GM12878 (cell line): ENCODE results near the gene CSNK1G2. TPM values are rescaled to one million over a fixed set of nuclear protein-coding genes. Genes with fewer than 3 reads are reported as not detected.

Source experiments
- ATAC-seq: fragments of 200-7000 bp; cut with Tn5 transposase; 3 replicates; pipeline ENCODE4 v1.9.1; 2020; ENCODE audit warnings: mild to moderate bottlenecking, moderate library complexity
- BruUV-seq: library from RNA; stranded (reverse); fragments of 400-500 nt; replicated peaks from 2 replicates; lab custom pipeline; 2021; lab: Mats Ljungman, UMichigan
- CTCF ChIA-PET: fragments of 300-600 bp; sonication (Branson Sonifier 250); formaldehyde crosslinking; extraction: SDS; loops from one replicate; lab custom pipeline; 2021; ENCODE audit warnings: inconsistent platforms; lab: Yijun Ruan, JAX
- POLR2A ChIA-PET: fragments of 350-600 bp; formaldehyde crosslinking; extraction: SDS; loops from one replicate; lab custom pipeline; 2021; ENCODE audit warnings: inconsistent platforms; lab: Charles Lee
- RAD21 ChIA-PET: fragments of 300-600 bp; sonication (Branson Sonifier 250); formaldehyde crosslinking; loops from one replicate; lab custom pipeline; 2023; ENCODE audit warnings: antibody characterized with exemption; ENCODE audit not compliant: unreplicated experiment; lab: Charles Lee
- SMC1A ChIA-PET: fragments of 300-600 bp; sonication (Branson Sonifier 250); formaldehyde crosslinking; loops from one replicate; lab custom pipeline; 2023; ENCODE audit not compliant: unreplicated experiment, uncharacterized antibody; lab: Charles Lee
- DNase-seq: peaks from one replicate; pipeline ENCODE4 v3.0.0-alpha.2; 2011; ENCODE audit warnings: low read depth, low spot score
- FAIRE-seq: peaks from 3 replicates; lab custom pipeline; 2011; peaks lifted over from hg19 to GRCh38; lab: Jason Lieb, UNC
- H2AFZ ChIP-seq: 2 replicates; pipeline ENCODE4 v1.6.0; 2011; ENCODE audit warnings: low read depth, low read length, control low read depth; ENCODE audit not compliant: control insufficient read depth
- H3K27ac ChIP-seq: 2 replicates; pipeline ENCODE4 v1.5.1; 2011; ENCODE audit warnings: control low read depth; ENCODE audit not compliant: control insufficient read depth, insufficient read depth
- H3K27me3 ChIP-seq, 2 experiments: replicated peaks in 1 of 2; 2 replicates each; pipeline versions ENCODE4 v1.6.0 to v1.6.1; 2011; ENCODE audit warnings: low read length in 1 of 2; ENCODE audit not compliant: control insufficient read depth in 2 of 2, insufficient read depth in 2 of 2
- H3K36me3 ChIP-seq, 2 experiments: 2 replicates each; pipeline ENCODE4 v1.5.1; 2011; ENCODE audit warnings: low read length in 1 of 2; ENCODE audit not compliant: control insufficient read depth in 2 of 2, insufficient read depth in 2 of 2
- H3K4me1 ChIP-seq: 2 replicates; pipeline ENCODE4 v1.6.1; 2011; ENCODE audit warnings: mild to moderate bottlenecking, low read length, moderate library complexity, mixed read lengths; ENCODE audit not compliant: control insufficient read depth, insufficient read depth
- H3K4me2 ChIP-seq: 2 replicates; pipeline ENCODE4 v1.6.0; 2011; ENCODE audit warnings: control low read depth; ENCODE audit not compliant: control insufficient read depth, insufficient read depth
- H3K4me3 ChIP-seq: fragments of 200-600 bp; sonication (generic); 2 replicates; pipeline ENCODE4 v1.5.1; 2016
- H3K79me2 ChIP-seq: 2 replicates; pipeline ENCODE4 v1.6.0; 2011; ENCODE audit warnings: low read length; ENCODE audit not compliant: control insufficient read depth, insufficient read depth
- H3K9ac ChIP-seq: 2 replicates; pipeline ENCODE4 v1.8.0; 2011; ENCODE audit warnings: low read length, control low read depth, mixed read lengths; ENCODE audit not compliant: control insufficient read depth, insufficient read depth
- H3K9me3 ChIP-seq: replicated peaks from 3 replicates; pipeline ENCODE4 v1.5.1; 2011; ENCODE audit warnings: mild to moderate bottlenecking, low read length; ENCODE audit not compliant: control insufficient read depth, insufficient read depth
- H4K20me1 ChIP-seq: 2 replicates; pipeline ENCODE4 v1.6.0; 2011; ENCODE audit not compliant: control insufficient read depth, insufficient read depth
- HDGF ChIP-seq: fragments of 450-650 bp; IDR thresholded peaks from 2 replicates; pipeline ENCODE4 v1.6.1; 2016; ENCODE audit warnings: antibody characterized with exemption
- SREBF1 ChIP-seq: IDR thresholded peaks from 2 replicates; pipeline ENCODE4 v1.6.1; 2012; ENCODE audit warnings: mild to moderate bottlenecking, low read length
- WGBS: methylation state at CpG from one replicate; pipeline ENCODE4 v1.1.6; 2016; ENCODE audit warnings: low lambda C conversion rate; ENCODE audit not compliant: insufficient replicate concordance, insufficient coverage; ENCODE audit errors: missing lambda C conversion rate; 5-methylcytosine and 5-hydroxymethylcytosine counted together
- in situ Hi-C: fragments of 300-500 bp; cut with MboI; formaldehyde crosslinking; loops from 9 replicates; pipeline ENCODE4 v1.14.3; 2018; ENCODE audit warnings: mixed read lengths
- intact Hi-C: fragments of 100-400 bp; cut with micrococcal nuclease; formaldehyde crosslinking; loops from one replicate; pipeline ENCODE4 v1.14.2; 2022; ENCODE audit not compliant: unreplicated experiment
- polyA plus RNA-seq, 11 experiments: library from polyadenylated mRNA; depleted of rRNA in 4 of 11; unstranded in 6 of 11; stranded (reverse) in 5 of 11; fragments of >200 nt; fragmentation: Nextera tagmentation in 4 of 11; fragmentation: Illumina TruSeq in 1 of 11; extraction: Ambion mirVana in 4 of 11; extraction: Trizol in 1 of 11; gene quantifications; 1 replicate in 1 of 11; 2 replicates in 10 of 11; pipeline versions ENCODE4 v1.2.1 to v1.2.3, GENCODE V29; 2011 to 2016; ENCODE audit warnings: inconsistent platforms in 2 of 11, missing spikeins in 2 of 11, low read depth in 1 of 11
- total RNA-seq, 4 experiments: library from RNA; depleted of rRNA in 3 of 4; stranded (reverse); fragments of >200 nt in 3 of 4; fragmentation: Illumina TruSeq in 1 of 4; extraction: Trizol in 1 of 4; gene quantifications; 2 replicates each; pipeline versions ENCODE4 v1.2.1 to v1.2.3, GENCODE V29; 2013 to 2021
- TF ChIP-seq, protein P1 (sequence below): fragments of 450-650 bp; formaldehyde crosslinking; IDR thresholded peaks from 2 replicates; pipeline ENCODE4 v1.5.0; 2022; ENCODE audit warnings: mild to moderate bottlenecking, missing genetic modification characterization

The CSNK1G2 gene
- total and polyA plus RNA-seq, 10 of the 15 experiments (the other 5 are each of a cell fraction or from before 2014, with no cell fraction given): 0.64 to 109 (median 25.0) TPM

DNA sequence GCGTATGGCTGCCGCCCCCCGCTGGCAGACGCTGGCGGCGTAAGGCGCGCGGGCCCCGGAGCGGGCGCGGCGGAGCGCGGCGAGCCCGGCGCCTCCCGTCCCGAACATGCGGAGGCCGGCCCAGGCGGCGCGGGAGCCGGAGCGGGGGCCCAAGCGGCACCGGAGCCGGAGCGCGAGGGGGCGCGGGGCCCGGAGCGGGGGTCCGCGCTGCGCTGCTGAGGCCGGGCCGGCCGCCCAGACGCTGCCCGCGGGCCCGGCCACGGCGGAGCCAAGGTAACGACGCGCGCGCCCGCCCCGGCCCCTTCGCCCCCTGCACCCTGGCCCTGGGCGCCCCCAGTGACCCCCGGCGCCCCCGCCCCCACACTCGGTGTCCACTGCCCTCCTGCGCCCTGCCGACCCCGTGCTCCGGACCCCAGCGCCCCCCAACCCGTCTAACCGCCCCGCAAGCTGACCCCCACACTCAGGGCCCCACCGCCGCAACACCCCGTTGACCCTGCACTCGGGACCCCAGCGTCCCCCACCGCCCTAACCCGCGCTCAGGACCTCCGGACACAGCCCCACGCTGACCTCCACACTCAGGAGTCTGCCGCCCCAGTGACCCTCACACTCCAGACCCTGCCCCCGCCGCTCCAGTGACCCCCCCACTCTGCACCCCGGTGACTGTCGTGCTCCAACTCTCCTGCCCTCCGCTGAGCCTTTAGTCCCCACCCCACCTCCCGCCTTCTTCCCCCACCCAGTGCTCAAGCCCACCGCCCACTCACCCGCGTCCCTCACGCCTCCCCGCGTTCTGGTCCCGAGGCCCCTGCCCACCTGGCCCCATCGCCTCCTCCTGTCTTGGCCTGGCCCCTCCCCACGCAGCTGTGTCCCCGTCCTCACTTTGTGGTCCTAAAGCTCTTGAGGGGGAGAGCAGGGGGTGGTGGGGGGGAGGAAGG, at the start of gene CSNK1G2 (continued):
- TF ChIP-seq HDGF (peak; percentile 77; the same call in 1 of the 2 replicates), SREBF1 (no peak)

GRCh38 chr19:1893791-1894190, 47.2 kb upstream of the CSNK1G2 start:
- SMC1A ChIA-PET: interaction anchor here (0.6 kb wide), 1 partner anchor 184 kb away, joined by 3 read pairs; no protein-coding TSS in a partner anchor
- POLR2A ChIA-PET: interaction anchor here (1.3 to 1.9 kb wide), 2 partner anchors 9 to 29 kb away, joined by 3 to 5 read pairs; partner anchors contain the start of gene ABHD17A
- RAD21 ChIA-PET: no interaction called here

More at GRCh38 chr19:1893791-1894190, 47.2 kb upstream of the CSNK1G2 start:
- Histone ChIP-seq H3K4me2 (no peak overlapping the region), H3K27me3 (no peaks in the 10 kb centered on the region), H3K27ac (no peak overlapping the region), H3K79me2 (no peaks in the 10 kb centered on the region), H3K36me3 (no peaks in the 10 kb centered on the region), H3K9ac (no peak overlapping the region), H2AFZ (no peak overlapping the region), H3K4me3 (no peak overlapping the region), H4K20me1 (no peaks in the 10 kb centered on the region)
- in situ Hi-C loops: no loop called here
- no peak for ATAC-seq
- no peak for FAIRE-seq
- CTCF ChIA-PET: no interaction called here
- TF ChIP-seq, protein P1, sequence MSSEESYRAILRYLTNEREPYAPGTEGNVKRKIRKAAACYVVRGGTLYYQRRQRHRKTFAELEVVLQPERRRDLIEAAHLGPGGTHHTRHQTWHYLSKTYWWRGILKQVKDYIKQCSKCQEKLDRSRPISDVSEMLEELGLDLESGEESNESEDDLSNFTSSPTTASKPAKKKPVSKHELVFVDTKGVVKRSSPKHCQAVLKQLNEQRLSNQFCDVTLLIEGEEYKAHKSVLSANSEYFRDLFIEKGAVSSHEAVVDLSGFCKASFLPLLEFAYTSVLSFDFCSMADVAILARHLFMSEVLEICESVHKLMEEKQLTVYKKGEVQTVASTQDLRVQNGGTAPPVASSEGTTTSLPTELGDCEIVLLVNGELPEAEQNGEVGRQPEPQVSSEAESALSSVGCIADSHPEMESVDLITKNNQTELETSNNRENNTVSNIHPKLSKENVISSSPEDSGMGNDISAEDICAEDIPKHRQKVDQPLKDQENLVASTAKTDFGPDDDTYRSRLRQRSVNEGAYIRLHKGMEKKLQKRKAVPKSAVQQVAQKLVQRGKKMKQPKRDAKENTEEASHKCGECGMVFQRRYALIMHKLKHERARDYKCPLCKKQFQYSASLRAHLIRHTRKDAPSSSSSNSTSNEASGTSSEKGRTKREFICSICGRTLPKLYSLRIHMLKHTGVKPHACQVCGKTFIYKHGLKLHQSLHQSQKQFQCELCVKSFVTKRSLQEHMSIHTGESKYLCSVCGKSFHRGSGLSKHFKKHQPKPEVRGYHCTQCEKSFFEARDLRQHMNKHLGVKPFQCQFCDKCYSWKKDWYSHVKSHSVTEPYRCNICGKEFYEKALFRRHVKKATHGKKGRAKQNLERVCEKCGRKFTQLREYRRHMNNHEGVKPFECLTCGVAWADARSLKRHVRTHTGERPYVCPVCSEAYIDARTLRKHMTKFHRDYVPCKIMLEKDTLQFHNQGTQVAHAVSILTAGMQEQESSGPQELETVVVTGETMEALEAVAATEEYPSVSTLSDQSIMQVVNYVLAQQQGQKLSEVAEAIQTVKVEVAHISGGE (CRISPR knock-in tag): no peak
- TF ChIP-seq, all 136 proteins: peak for 0
- peaks cover 23% of the 10 kb centered on the region for H3K4me1 ChIP-seq
- WGBS: 96% methylated on average over 17 of the region's 17 CpGs
- intact Hi-C loops: no loop called here
- no TSS peak for BruUV-seq
- no peak for DNase-seq
- H3K9me3 ChIP-seq: no peaks in the 10 kb centered on the region
